Neural progenitor cell (in vitro differentiated cells): Measurements from ENCODE around the gene SESTD1.

Experiments
- EZH2 ChIP-seq: fragments of 200-600 bp; sonication (generic); IDR thresholded peaks from 2 replicates; pipeline ENCODE4 v1.6.1; 2017; ENCODE audit warnings: antibody characterized with exemption, mild to moderate bottlenecking, moderate library complexity
- EZH2phosphoT487 ChIP-seq: fragments of 200-600 bp; sonication (generic); IDR thresholded peaks from 2 replicates; pipeline ENCODE4 v1.6.1; 2017; ENCODE audit warnings: antibody characterized with exemption
- TF ChIP-seq, protein P1 (sequence below): fragments of 200-600 bp; sonication (generic); IDR thresholded peaks from 2 replicates; pipeline ENCODE4 v1.5.1; 2017; ENCODE audit warnings: antibody characterized with exemption, mild to moderate bottlenecking

DNA sequence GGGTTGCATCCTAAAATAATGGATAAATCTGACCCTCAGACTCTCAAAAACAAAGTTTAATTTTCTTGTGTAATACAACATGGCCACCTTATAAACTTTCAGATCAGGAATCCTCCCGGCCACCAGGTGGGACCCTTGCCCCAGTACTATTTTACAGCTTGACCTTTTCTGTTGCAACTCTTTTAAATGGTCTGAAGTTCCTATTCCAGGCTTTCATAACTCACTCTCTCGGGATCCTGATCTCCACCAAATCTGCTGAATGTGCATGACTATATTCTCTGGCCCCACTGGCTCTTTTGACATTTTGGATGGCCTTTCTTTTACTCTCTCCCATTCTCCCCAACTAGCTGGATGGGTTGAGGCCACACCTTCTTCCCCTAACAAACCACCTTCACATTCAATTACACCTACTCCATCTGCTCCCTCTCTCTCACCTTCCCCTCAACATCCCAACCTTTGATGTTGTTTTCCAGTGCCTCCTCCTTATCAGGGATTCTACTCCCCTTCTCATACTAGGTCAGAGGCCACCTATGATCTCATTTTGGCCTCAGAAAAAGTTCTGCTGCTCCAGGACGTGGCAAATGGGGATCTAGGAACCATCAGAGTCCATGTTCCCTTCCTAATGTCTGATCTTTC lies 70.8 kb downstream of the SESTD1 start:
- TF ChIP-seq, protein P1, sequence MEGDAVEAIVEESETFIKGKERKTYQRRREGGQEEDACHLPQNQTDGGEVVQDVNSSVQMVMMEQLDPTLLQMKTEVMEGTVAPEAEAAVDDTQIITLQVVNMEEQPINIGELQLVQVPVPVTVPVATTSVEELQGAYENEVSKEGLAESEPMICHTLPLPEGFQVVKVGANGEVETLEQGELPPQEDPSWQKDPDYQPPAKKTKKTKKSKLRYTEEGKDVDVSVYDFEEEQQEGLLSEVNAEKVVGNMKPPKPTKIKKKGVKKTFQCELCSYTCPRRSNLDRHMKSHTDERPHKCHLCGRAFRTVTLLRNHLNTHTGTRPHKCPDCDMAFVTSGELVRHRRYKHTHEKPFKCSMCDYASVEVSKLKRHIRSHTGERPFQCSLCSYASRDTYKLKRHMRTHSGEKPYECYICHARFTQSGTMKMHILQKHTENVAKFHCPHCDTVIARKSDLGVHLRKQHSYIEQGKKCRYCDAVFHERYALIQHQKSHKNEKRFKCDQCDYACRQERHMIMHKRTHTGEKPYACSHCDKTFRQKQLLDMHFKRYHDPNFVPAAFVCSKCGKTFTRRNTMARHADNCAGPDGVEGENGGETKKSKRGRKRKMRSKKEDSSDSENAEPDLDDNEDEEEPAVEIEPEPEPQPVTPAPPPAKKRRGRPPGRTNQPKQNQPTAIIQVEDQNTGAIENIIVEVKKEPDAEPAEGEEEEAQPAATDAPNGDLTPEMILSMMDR, result no peak
- TF ChIP-seq EZH2phosphoT487, result no peak
- TF ChIP-seq EZH2, result no peak
